Suppressor macrophage treated with lipopolysaccharide for 1 hour (primary cell): ENCODE data around the gene NUP188.
"Not testable (repeated sequence)": the region's sequence is repeated elsewhere in the genome, so short reads cannot be mapped to it uniquely, and the experiment has no call there.

Source experiments
- DNase-seq, 3 donors: peaks; one replicate each; pipeline ENCODE4 v3.0.0-alpha.2; 2020 to 2022

Gene NUP188

GRCh38 chr9:129033216-129033615 is 85.7 kb downstream of the NUP188 start:
- no peak for DNase-seq

GRCh38 chr9:129035838-129036237 is 88.3 kb downstream of the NUP188 start:
- DNase-seq: not testable (repeated sequence)

- DNase-seq: peak; percentile 99
Measured at GRCh38 chr9:129036241-129036922, 88.9 kb downstream of the NUP188 start, which contains the start of gene MIGA2. Gene MIGA2 (plus strand): TSS chr9:129036626. CDS start chr9:129040595, 3,969 bp downstream.

- DNase-seq: no peak
Measured at GRCh38 chr9:129036923-129037766, 89.6 kb downstream of the NUP188 start.

GRCh38 chr9:129037767-129038098 is 90.2 kb downstream of the NUP188 start:
- no peak for DNase-seq

GRCh38 chr9:129038109-129038852 is 90.8 kb downstream of the NUP188 start:
- peak in 1 of 3 donors; percentile 15 for DNase-seq

GRCh38 chr9:129040113-129040643 is 92.7 kb downstream of the NUP188 start:
- DNase-seq: no peak

GRCh38 chr9:129042016-129042415 is 94.5 kb downstream of the NUP188 start:
- no peak for DNase-seq

- DNase-seq: no peak
Measured at GRCh38 chr9:129052592-129052991, 105.1 kb downstream of the NUP188 start.

GRCh38 chr9:129053020-129053419 is 105.5 kb downstream of the NUP188 start:
- DNase-seq: no peak

GRCh38 chr9:129054163-129054851 is 106.8 kb downstream of the NUP188 start:
- DNase-seq: no peak
